Loucy (cell line): ENCODE results near the gene PM20D1.
"Not testable (repeated sequence)": the region's sequence is repeated elsewhere in the genome, so short reads cannot be mapped to it uniquely, and the experiment has no call there.

Experiments
- H2AFZ ChIP-seq: fragments of 200-600 bp; sonication (generic); 2 replicates; pipeline ENCODE4 v1.6.0; 2016; ENCODE audit warnings: antibody characterized with exemption, mild to moderate bottlenecking, low read length, moderate library complexity
- H3F3A ChIP-seq: fragments of 200-600 bp; 2 replicates; pipeline ENCODE4 v1.6.0; 2016; ENCODE audit warnings: antibody characterized with exemption, low read depth, mild to moderate bottlenecking
- H3K27me3 ChIP-seq: fragments of 200-600 bp; sonication (generic); 2 replicates; pipeline ENCODE4 v1.6.1; 2014; ENCODE audit warnings: low read length, mild to moderate bottlenecking; ENCODE audit not compliant: insufficient read depth, poor library complexity, severe bottlenecking
- H3K36me3 ChIP-seq: fragments of 200-600 bp; sonication (generic); 2 replicates; pipeline ENCODE4 v1.6.1; 2016; ENCODE audit warnings: low read length; ENCODE audit not compliant: insufficient read depth
- H3K4me1 ChIP-seq: fragments of 200-600 bp; sonication (generic); 2 replicates; pipeline ENCODE4 v1.5.1; 2014; ENCODE audit warnings: low read length, mild to moderate bottlenecking; ENCODE audit not compliant: insufficient read depth, poor library complexity, severe bottlenecking
- H3K4me2 ChIP-seq: fragments of 200-600 bp; sonication (generic); 2 replicates; pipeline ENCODE4 v1.6.0; 2014; ENCODE audit warnings: antibody characterized with exemption, low read length, low read depth, mild to moderate bottlenecking; ENCODE audit not compliant: poor library complexity, severe bottlenecking
- H3K4me3 ChIP-seq: fragments of 200-600 bp; sonication (generic); 2 replicates; pipeline ENCODE4 v1.5.1; 2014; ENCODE audit warnings: low read length, mild to moderate bottlenecking, mixed read lengths; ENCODE audit not compliant: poor library complexity, severe bottlenecking
- H3K79me2 ChIP-seq: fragments of 200-600 bp; sonication (generic); 2 replicates; pipeline ENCODE4 v1.6.1; 2014; ENCODE audit warnings: low read length; ENCODE audit not compliant: insufficient read depth
- H3K9ac ChIP-seq: fragments of 200-600 bp; sonication (generic); 2 replicates; pipeline ENCODE4 v1.6.0; 2014; ENCODE audit warnings: mild to moderate bottlenecking, low read depth, low read length, moderate library complexity; ENCODE audit not compliant: poor library complexity, severe bottlenecking
- H3K9me2 ChIP-seq: fragments of 200-600 bp; sonication (generic); replicated peaks from 2 replicates; pipeline ENCODE4 v1.6.1; 2016; ENCODE audit warnings: low read depth, low read length, mixed read lengths
- H3K9me3 ChIP-seq: fragments of 200-600 bp; sonication (generic); 2 replicates; pipeline ENCODE4 v1.6.1; 2014; ENCODE audit warnings: mild to moderate bottlenecking, antibody characterized with exemption, low read length, low read depth; ENCODE audit not compliant: insufficient read depth
- H4K20me1 ChIP-seq: fragments of 200-600 bp; sonication (generic); 2 replicates; pipeline ENCODE4 v1.6.0; 2014; ENCODE audit warnings: antibody characterized with exemption, low read length, mild to moderate bottlenecking; ENCODE audit not compliant: insufficient read depth, poor library complexity, severe bottlenecking
- EZH2phosphoT487 ChIP-seq: fragments of 200-600 bp; IDR thresholded peaks from 2 replicates; pipeline ENCODE4 v1.6.1; 2018; ENCODE audit warnings: antibody characterized with exemption, mild to moderate bottlenecking, moderate library complexity, borderline replicate concordance
- TF ChIP-seq, protein P1 (sequence below): fragments of 200-600 bp; sonication (generic); conservative IDR thresholded peaks from 2 replicates; pipeline ENCODE4 v1.5.1; 2014; ENCODE audit warnings: mild to moderate bottlenecking, antibody characterized with exemption, low read length

The PM20D1 gene

DNA sequence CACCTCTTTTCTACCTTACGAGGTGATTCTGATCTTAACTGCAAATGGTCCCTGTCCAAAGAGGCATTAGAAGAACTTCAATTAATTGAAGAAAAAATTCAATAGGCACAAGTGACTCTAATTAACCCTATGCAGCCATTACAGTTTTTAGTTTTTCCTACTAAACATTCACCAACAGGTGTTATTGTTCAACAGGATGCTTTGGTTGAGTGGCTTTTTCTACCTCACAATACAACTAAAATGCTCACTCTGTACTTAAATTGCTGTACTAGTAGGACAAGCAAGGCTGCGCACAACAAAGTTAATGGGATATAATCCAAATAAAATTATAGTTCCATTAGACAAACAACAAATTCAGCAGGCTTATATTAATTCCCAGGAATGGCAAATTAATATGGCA, 11.6 kb upstream of the PM20D1 start:
- H3K9me2 ChIP-seq, result no peaks in the 10 kb centered on the region
- H2AFZ ChIP-seq, result no peak overlapping the region
- H3K79me2 ChIP-seq, result no peaks in the 10 kb centered on the region
- no peak overlapping the region for H3K4me2 ChIP-seq
- H3K9me3 ChIP-seq, result peaks cover 2% of the 10 kb centered on the region; the same call in 1 of the 2 replicates
- H3K27me3 ChIP-seq, result no peaks in the 10 kb centered on the region
- no peaks in the 10 kb centered on the region for H3K36me3 ChIP-seq
- TF ChIP-seq, protein P1, sequence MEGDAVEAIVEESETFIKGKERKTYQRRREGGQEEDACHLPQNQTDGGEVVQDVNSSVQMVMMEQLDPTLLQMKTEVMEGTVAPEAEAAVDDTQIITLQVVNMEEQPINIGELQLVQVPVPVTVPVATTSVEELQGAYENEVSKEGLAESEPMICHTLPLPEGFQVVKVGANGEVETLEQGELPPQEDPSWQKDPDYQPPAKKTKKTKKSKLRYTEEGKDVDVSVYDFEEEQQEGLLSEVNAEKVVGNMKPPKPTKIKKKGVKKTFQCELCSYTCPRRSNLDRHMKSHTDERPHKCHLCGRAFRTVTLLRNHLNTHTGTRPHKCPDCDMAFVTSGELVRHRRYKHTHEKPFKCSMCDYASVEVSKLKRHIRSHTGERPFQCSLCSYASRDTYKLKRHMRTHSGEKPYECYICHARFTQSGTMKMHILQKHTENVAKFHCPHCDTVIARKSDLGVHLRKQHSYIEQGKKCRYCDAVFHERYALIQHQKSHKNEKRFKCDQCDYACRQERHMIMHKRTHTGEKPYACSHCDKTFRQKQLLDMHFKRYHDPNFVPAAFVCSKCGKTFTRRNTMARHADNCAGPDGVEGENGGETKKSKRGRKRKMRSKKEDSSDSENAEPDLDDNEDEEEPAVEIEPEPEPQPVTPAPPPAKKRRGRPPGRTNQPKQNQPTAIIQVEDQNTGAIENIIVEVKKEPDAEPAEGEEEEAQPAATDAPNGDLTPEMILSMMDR, result no peak
- TF ChIP-seq EZH2phosphoT487, result no peak
- no peaks in the 10 kb centered on the region for H4K20me1 ChIP-seq
- no peak overlapping the region for H3K4me3 ChIP-seq
- H3K9ac ChIP-seq, result no peak overlapping the region
- peaks cover 19% of the 10 kb centered on the region for H3K4me1 ChIP-seq
- no peaks in the 10 kb centered on the region for H3F3A ChIP-seq

DNA sequence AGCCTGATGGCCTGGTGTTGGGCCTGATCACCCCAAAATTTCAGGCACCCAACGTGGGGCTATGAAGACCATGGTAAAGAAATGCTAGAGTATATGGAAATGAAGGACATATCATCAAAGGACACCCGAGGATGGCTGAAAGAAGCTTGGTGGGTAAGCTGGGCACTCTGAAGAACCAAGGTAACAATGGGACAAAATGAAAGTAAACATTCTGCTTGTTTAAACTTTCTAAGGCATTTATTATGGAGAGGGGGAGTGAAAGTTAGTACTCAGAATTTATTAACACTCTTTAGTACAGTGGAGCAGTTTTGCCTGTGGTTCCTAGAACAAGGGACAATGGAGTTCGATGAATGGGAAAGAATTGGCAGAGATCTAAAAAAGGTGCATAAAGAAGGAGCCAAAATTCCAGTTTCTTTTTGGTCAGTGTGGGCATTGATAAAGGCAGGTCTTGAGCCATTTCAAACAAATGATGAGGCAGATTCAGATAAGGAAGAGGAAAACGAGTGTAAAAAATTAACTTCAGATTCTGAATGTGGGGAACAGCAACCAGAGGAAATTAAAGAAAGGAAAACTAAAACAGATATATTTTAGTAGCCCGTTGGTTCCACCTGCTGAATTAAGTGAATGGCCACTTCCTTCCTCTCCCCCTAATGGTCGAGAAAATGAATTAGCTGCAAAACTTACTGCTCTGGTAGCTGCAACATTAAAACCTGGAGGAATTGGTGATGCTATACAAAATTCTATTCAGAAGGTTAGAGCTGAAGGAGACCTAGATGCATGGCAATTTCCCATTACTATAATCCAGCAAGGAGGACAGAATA, 8.4 kb upstream of the PM20D1 start:
- no peaks in the 10 kb centered on the region for H3K36me3 ChIP-seq
- no peaks in the 10 kb centered on the region for H3K27me3 ChIP-seq
- peak overlapping the region; percentile 71 for H3K4me3 ChIP-seq
- H3K4me1 ChIP-seq, result peaks cover 19% of the 10 kb centered on the region
- no peaks in the 10 kb centered on the region for H3K9me2 ChIP-seq
- H3K4me2 ChIP-seq, result peak overlapping the region; percentile 90
- peaks cover 6% of the 10 kb centered on the region; the same call in 1 of the 2 replicates for H3K9me3 ChIP-seq
- H3K9ac ChIP-seq, result peak overlapping the region; percentile 71
- peak overlapping the region; percentile 91 for H2AFZ ChIP-seq
- H3F3A ChIP-seq, result no peaks in the 10 kb centered on the region
- no peaks in the 10 kb centered on the region for H3K79me2 ChIP-seq
- no peaks in the 10 kb centered on the region for H4K20me1 ChIP-seq
- TF ChIP-seq, protein P1, result peak; percentile 52
- no peak for TF ChIP-seq EZH2phosphoT487

DNA sequence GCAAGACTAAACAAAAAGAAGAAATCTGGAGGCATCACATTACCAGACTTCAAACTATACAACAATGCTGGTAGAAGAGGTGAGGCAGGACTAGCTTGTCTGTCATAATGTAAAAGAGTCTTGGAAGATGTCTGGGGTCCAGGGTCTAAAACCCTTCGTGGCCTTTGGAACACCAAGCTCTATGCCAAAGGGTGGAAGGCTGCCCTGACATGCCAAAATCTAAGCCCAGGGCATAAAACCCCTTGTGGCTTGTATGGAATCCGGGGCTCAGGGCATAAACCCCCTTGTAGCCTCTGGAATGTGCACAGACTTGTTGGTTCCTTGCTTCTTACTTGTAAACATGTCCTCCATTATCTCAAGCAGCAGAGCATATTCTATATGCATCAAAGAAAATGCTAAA, 7.6 kb upstream of the PM20D1 start:
- H3K9me2 ChIP-seq, H4K20me1 ChIP-seq, H3K36me3 ChIP-seq, H3K79me2 ChIP-seq, H3F3A ChIP-seq, H3K4me3 ChIP-seq, H3K9ac ChIP-seq, H3K27me3 ChIP-seq: not testable (repeated sequence)
- Histone ChIP-seq H2AFZ (peak overlapping the region; percentile 1; the same call in 1 of the 2 replicates), H3K4me2 (peak overlapping the region; percentile 90), H3K4me1 (peaks cover 19% of the 10 kb centered on the region), H3K9me3 (peaks cover 10% of the 10 kb centered on the region; the same call in 1 of the 2 replicates)
